DOHH2 (cell line): Measurements from ENCODE around the gene NRXN3.

Experiments used
- H3F3A ChIP-seq: fragments of 200-600 bp; sonication (generic), shearing (Covaris generic); 2 replicates; pipeline ENCODE4 v1.6.0; 2016; ENCODE audit warnings: antibody characterized with exemption, mild to moderate bottlenecking; ENCODE audit not compliant: control insufficient read depth, insufficient read depth
- H3K27ac ChIP-seq: fragments of 200-600 bp; sonication (generic); 2 replicates; pipeline ENCODE4 v1.5.1; 2014; ENCODE audit warnings: low read depth, mild to moderate bottlenecking, low read length, moderate library complexity
- H3K27me3 ChIP-seq: fragments of 200-600 bp; sonication (generic); 2 replicates; pipeline ENCODE4 v1.6.1; 2014; ENCODE audit warnings: mild to moderate bottlenecking, low read length, mixed read lengths; ENCODE audit not compliant: control insufficient read depth
- H3K36me3 ChIP-seq: fragments of 200-600 bp; sonication (generic); 2 replicates; pipeline ENCODE4 v1.6.1; 2014; ENCODE audit warnings: mild to moderate bottlenecking, low read length, moderate library complexity, mixed read lengths; ENCODE audit not compliant: control insufficient read depth
- H3K4me1 ChIP-seq: fragments of 200-600 bp; sonication (generic); 2 replicates; pipeline ENCODE4 v1.6.1; 2014; ENCODE audit warnings: mild to moderate bottlenecking, low read length, mixed read lengths; ENCODE audit not compliant: control insufficient read depth
- H3K4me2 ChIP-seq: fragments of 200-600 bp; sonication (generic); 2 replicates; pipeline ENCODE4 v1.6.0; 2014; ENCODE audit warnings: mild to moderate bottlenecking, low read length, moderate library complexity
- H3K4me3 ChIP-seq: fragments of 200-600 bp; sonication (generic); 2 replicates; pipeline ENCODE4 v1.5.1; 2014; ENCODE audit warnings: mild to moderate bottlenecking, low read length, mixed read lengths
- H3K79me2 ChIP-seq: fragments of 200-600 bp; sonication (generic); 2 replicates; pipeline ENCODE4 v1.6.1; 2014; ENCODE audit warnings: mild to moderate bottlenecking, low read length, mixed read lengths; ENCODE audit not compliant: control insufficient read depth
- H3K9me2 ChIP-seq: fragments of 200-600 bp; sonication (generic); replicated peaks from 2 replicates; pipeline ENCODE4 v1.6.1; 2014; ENCODE audit warnings: mild to moderate bottlenecking, low read length, mixed read lengths; ENCODE audit not compliant: control insufficient read depth
- H3K9me3 ChIP-seq: fragments of 200-600 bp; sonication (generic); 2 replicates; pipeline ENCODE4 v1.6.1; 2014; ENCODE audit warnings: antibody characterized with exemption, low read length, mixed read lengths; ENCODE audit not compliant: control insufficient read depth, insufficient read depth
- H4K20me1 ChIP-seq: fragments of 200-600 bp; sonication (generic); 2 replicates; pipeline ENCODE4 v1.6.0; 2014; ENCODE audit warnings: low read depth, mild to moderate bottlenecking, antibody characterized with exemption, low read length, moderate library complexity; ENCODE audit not compliant: control insufficient read depth, insufficient read depth
- CTCF ChIP-seq: fragments of 200-600 bp; sonication (generic); IDR thresholded peaks from one replicate; pipeline ENCODE4 v1.5.1; 2014; ENCODE audit warnings: antibody characterized with exemption, mild to moderate bottlenecking, low read depth, low read length; ENCODE audit not compliant: poor library complexity, severe bottlenecking
- EZH2phosphoT487 ChIP-seq: fragments of 200-600 bp; sonication (generic); IDR thresholded peaks from 2 replicates; pipeline ENCODE4 v1.6.1; 2017; ENCODE audit warnings: borderline replicate concordance, mild to moderate bottlenecking, antibody characterized with exemption, low read length, moderate library complexity, mixed read lengths

Gene NRXN3

GRCh38 chr14:78978896-78979295, 808.7 kb downstream of the NRXN3 start:
- Histone ChIP-seq H3K4me1 (no peaks in the 10 kb centered on the region), H3K27me3 (no peaks in the 10 kb centered on the region), H3K9me3 (no peaks in the 10 kb centered on the region), H4K20me1 (no peaks in the 10 kb centered on the region), H3K36me3 (no peaks in the 10 kb centered on the region), H3K4me2 (no peak overlapping the region), H3K9me2 (no peaks in the 10 kb centered on the region), H3K27ac (no peak overlapping the region), H3K79me2 (no peaks in the 10 kb centered on the region), H3F3A (no peaks in the 10 kb centered on the region), H3K4me3 (no peak overlapping the region)
- TF ChIP-seq CTCF (no peak), EZH2phosphoT487 (no peak)

- H3K9me3 ChIP-seq: no peaks in the 10 kb centered on the region
- no peaks in the 10 kb centered on the region for H3K79me2 ChIP-seq
- H3K4me1 ChIP-seq: no peaks in the 10 kb centered on the region
- H4K20me1 ChIP-seq: no peaks in the 10 kb centered on the region
- no peak overlapping the region for H3K4me3 ChIP-seq
- no peaks in the 10 kb centered on the region for H3K27me3 ChIP-seq
- no peak overlapping the region for H3K27ac ChIP-seq
- H3F3A ChIP-seq: no peaks in the 10 kb centered on the region
- H3K36me3 ChIP-seq: no peaks in the 10 kb centered on the region
- no peaks in the 10 kb centered on the region for H3K9me2 ChIP-seq
- TF ChIP-seq EZH2phosphoT487 (no peak), CTCF (no peak)
- no peak overlapping the region for H3K4me2 ChIP-seq
Observed at GRCh38 chr14:78982551-78982950, 812.4 kb downstream of the NRXN3 start.

GRCh38 chr14:78983126-78983525, 813.0 kb downstream of the NRXN3 start:
- H3K4me2 ChIP-seq: no peak overlapping the region
- TF ChIP-seq CTCF (no peak), EZH2phosphoT487 (no peak)
- no peaks in the 10 kb centered on the region for H3K9me2 ChIP-seq
- no peaks in the 10 kb centered on the region for H3K9me3 ChIP-seq
- no peaks in the 10 kb centered on the region for H3K36me3 ChIP-seq
- no peaks in the 10 kb centered on the region for H3K27me3 ChIP-seq
- H3K79me2 ChIP-seq: no peaks in the 10 kb centered on the region
- no peak overlapping the region for H3K27ac ChIP-seq
- H3K4me1 ChIP-seq: no peaks in the 10 kb centered on the region
- H3F3A ChIP-seq: no peaks in the 10 kb centered on the region
- H3K4me3 ChIP-seq: no peak overlapping the region
- no peaks in the 10 kb centered on the region for H4K20me1 ChIP-seq
